ENCODE data around the gene MARK3. TPM values are rescaled to one million over a fixed set of nuclear protein-coding genes. Genes with fewer than 3 reads are reported as not detected.

Gene MARK3
- total and polyA plus RNA-seq, 2 donors (not counting 1 experiment from before 2014, with no cell fraction given) = 73.0 to 142 TPM

DNA sequence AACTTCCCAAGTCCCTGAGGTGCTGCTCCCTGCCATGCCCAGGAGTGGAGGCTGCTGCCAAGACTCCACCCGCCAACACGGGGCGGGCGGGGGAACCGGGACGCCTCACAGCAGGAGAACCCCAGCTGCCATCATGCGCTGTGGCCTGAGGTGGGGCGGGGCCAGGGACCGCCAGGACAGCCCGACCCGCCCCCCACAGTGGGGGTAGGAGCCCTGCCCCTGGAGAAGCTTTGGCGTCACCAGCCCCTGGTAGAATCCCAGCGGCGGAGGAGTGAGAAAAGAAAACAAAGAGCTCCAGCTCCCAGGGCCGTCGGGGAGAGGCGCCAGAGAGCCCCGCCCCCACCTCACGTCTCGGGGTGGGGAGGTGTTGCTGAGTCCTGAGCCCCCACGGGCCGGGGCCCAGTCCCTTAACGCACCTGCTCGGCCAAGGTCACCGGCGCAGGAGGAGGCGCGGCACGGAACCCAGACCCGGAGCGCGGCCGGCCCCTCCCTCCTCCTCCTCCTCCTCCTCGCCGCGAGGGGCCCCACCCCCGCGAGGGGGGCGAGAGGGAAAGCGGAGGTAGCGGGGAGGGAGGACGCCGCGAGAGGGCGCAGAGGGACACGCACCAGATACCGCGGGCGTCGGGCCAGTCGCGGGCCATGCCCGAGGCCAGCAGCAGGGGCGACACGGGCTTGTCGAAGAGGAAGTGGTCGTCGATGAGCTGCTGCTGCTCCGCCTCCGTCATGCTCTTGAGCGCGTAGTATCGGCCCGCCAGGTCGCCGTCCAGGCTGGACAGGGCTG is 135.6 kb downstream of the MARK3 start:
- Mint-ChIP-seq H3K4me3 (peak overlapping the region; percentile 74), H3K27ac (peak overlapping the region; percentile 50), H3K27me3 (peaks cover 3% of the 10 kb centered on the region), H3K4me1 (peaks cover 17% of the 10 kb centered on the region), H3K9me3 (ENCODE audit: insufficient read depth) (no peaks in the 10 kb centered on the region)
- Histone ChIP-seq H2AFZ (ENCODE audit: insufficient read depth, low read depth, low read length, poor library complexity, severe bottlenecking) (peak overlapping the region; percentile 67), H3K4me1 (ENCODE audit: control insufficient read depth in 2 of 2, insufficient read depth in 2 of 2, low read length in 2 of 2) (peaks cover 22 to 31% of the 10 kb centered on the region in 2 donors), H3K9ac (ENCODE audit: low read length) (peak overlapping the region; percentile 66), H3K79me2 (ENCODE audit: control insufficient read depth, insufficient read depth, low read length) (no peaks in the 10 kb centered on the region), H4K20me1 (ENCODE audit: control insufficient read depth, insufficient read depth, low read length, poor library complexity, severe bottlenecking) (peaks cover 11% of the 10 kb centered on the region), H3K9me3 (ENCODE audit: control extremely low read depth in 1 of 3, control insufficient read depth in 2 of 3, insufficient read depth in 1 of 3, low read length in 2 of 3) (peaks cover 0 to 14% (median 0%) of the 10 kb centered on the region in 3 donors), H3K27me3 (replicated peaks in 1 of 4; ENCODE audit: control extremely low read depth in 1 of 4, control insufficient read depth in 3 of 4, insufficient read depth in 4 of 4, low read length in 3 of 4) (peaks cover 0 to 32% (median 11%) of the 10 kb centered on the region in 4 experiments), H3K4me3 (ENCODE audit: control extremely low read depth in 1 of 5, extremely low read depth in 1 of 5, insufficient read depth in 1 of 5, low read depth in 2 of 5, low read length in 4 of 5) (peak overlapping the region in 4 of 5 experiments; percentile 52 to 75 (median 59)), H3K27ac (ENCODE audit: low read length in 2 of 2) (no peak overlapping the region), H3K36me3 (replicated peaks in 1 of 2; ENCODE audit: control extremely low read depth in 1 of 2, control insufficient read depth in 1 of 2, extremely low read depth in 1 of 2, insufficient read depth in 2 of 2, low read length in 1 of 2) (no peaks in the 10 kb centered on the region), H3K4me2 (replicated peaks; ENCODE audit: low read depth, low read length, poor library complexity, severe bottlenecking) (peak overlapping the region; percentile 98)
- POLR2A ChIA-PET = interaction anchor here (0.6 to 1.4 kb wide), 2 partner anchors 8 to 108 kb away, joined by 3 to 5 read pairs; partner anchors contain the start of genes KLC1 and TRMT61A
- ATAC-seq (ENCODE audit: low read depth) (peak; percentile 78), DNase-seq (peak; percentile 85)
- WGBS (ENCODE audit: insufficient coverage) = 2% methylated on average over 54 of the region's 66 CpGs
- CTCF ChIA-PET = interaction anchor here (0.9 to 6.1 kb wide), 8 partner anchors 8 to 159 kb away, joined by 3 to 128 read pairs (median 4); partner anchors contain the start of gene TRMT61A
- TF ChIP-seq CTCF (IDR thresholded peaks at IDR 0.05) (peak; percentile 67), EZH2 (IDR thresholded peaks at IDR 0.05; ENCODE audit: borderline replicate concordance, insufficient read depth, low read depth, low read length, poor library complexity, severe bottlenecking) (no peak)
- intact Hi-C loops (cut with micrococcal nuclease) = loop anchor here (1.0 kb wide), 1 partner anchor 8 kb away; the partner anchor contains the start of gene TRMT61A

All from B cell (primary cell).